Right lobe of liver (tissue), 4 donors: Measurements from ENCODE around the gene TCP10L.
"Not testable (repeated sequence)": the region's sequence is repeated elsewhere in the genome, so short reads cannot be mapped to it uniquely, and the experiment has no call there.

Experiments used
- POLR2A ChIP-seq: fragments of 450-650 bp; IDR thresholded peaks from one replicate; pipeline ENCODE4 v1.6.1; 2017; ENCODE audit warnings: antibody characterized with exemption, mild to moderate bottlenecking
- TF ChIP-seq, protein P1 (sequence below), 4 donors: fragments of 200-600 bp in 3 of 4; fragments of 450-650 bp in 1 of 4; IDR thresholded peaks; one replicate each; pipeline versions ENCODE4 v1.5.1 to v1.8.0; 2016 to 2022; ENCODE audit warnings: antibody characterized with exemption in 4 of 4, mild to moderate bottlenecking in 2 of 4
- donor health status: DM: no; HTN: no; CAD: no.
- donor health status: DM: no; HTN: no; CAD: no.
- donor health status: DM: no; HTN: yes; CAD: no.

- TF ChIP-seq, protein P1, sequence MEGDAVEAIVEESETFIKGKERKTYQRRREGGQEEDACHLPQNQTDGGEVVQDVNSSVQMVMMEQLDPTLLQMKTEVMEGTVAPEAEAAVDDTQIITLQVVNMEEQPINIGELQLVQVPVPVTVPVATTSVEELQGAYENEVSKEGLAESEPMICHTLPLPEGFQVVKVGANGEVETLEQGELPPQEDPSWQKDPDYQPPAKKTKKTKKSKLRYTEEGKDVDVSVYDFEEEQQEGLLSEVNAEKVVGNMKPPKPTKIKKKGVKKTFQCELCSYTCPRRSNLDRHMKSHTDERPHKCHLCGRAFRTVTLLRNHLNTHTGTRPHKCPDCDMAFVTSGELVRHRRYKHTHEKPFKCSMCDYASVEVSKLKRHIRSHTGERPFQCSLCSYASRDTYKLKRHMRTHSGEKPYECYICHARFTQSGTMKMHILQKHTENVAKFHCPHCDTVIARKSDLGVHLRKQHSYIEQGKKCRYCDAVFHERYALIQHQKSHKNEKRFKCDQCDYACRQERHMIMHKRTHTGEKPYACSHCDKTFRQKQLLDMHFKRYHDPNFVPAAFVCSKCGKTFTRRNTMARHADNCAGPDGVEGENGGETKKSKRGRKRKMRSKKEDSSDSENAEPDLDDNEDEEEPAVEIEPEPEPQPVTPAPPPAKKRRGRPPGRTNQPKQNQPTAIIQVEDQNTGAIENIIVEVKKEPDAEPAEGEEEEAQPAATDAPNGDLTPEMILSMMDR (IDR thresholded peaks at IDR 0.05): not testable (repeated sequence)
- not testable (repeated sequence) for TF ChIP-seq POLR2A
Measured at GRCh38 chr21:32530809-32531208, 54.5 kb downstream of the TCP10L start.
